ENCODE data around the gene CYP2W1. TPM values are rescaled to one million over a fixed set of nuclear protein-coding genes. Genes with fewer than 3 reads are reported as not detected.

The CYP2W1 gene
- total RNA-seq, 2 donors from 2014 or later = 3.1 to 4.0 TPM

GRCh38 chr7:1027242-1028043 is 44.5 kb downstream of the CYP2W1 start:
- Histone ChIP-seq H3K4me3 (peak overlapping the region; percentile 81 to 86), H3K27ac (peak overlapping the region; percentile 87 to 92), H3K36me3 (no peaks in the 10 kb centered on the region), H3K9me3 (no peaks in the 10 kb centered on the region), H3K27me3 (replicated peaks; ENCODE audit: insufficient read depth) (no peaks in the 10 kb centered on the region), H3K4me1 (replicated peaks) (peaks cover 7% of the 10 kb centered on the region)
- DNase-seq (ENCODE audit: low spot score) = no peak
- intact Hi-C loops (cut with DNase I) = loop anchor here (2.0 kb wide), 1 partner anchor 17 kb away; the partner anchor contains the start of gene GPR146
- WGBS = 19% methylated on average over 53 of the region's 69 CpGs
- TF ChIP-seq, protein P1, sequence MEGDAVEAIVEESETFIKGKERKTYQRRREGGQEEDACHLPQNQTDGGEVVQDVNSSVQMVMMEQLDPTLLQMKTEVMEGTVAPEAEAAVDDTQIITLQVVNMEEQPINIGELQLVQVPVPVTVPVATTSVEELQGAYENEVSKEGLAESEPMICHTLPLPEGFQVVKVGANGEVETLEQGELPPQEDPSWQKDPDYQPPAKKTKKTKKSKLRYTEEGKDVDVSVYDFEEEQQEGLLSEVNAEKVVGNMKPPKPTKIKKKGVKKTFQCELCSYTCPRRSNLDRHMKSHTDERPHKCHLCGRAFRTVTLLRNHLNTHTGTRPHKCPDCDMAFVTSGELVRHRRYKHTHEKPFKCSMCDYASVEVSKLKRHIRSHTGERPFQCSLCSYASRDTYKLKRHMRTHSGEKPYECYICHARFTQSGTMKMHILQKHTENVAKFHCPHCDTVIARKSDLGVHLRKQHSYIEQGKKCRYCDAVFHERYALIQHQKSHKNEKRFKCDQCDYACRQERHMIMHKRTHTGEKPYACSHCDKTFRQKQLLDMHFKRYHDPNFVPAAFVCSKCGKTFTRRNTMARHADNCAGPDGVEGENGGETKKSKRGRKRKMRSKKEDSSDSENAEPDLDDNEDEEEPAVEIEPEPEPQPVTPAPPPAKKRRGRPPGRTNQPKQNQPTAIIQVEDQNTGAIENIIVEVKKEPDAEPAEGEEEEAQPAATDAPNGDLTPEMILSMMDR (IDR thresholded peaks at IDR 0.05) = no peak
- TF ChIP-seq POLR2AphosphoS5 (IDR thresholded peaks at IDR 0.05) = no peak
- TF ChIP-seq POLR2A (IDR thresholded peaks at IDR 0.05) = no peak

- under 1% methylated on average over 62 of the region's 77 CpGs for WGBS
- Histone ChIP-seq H3K36me3 (no peaks in the 10 kb centered on the region), H3K4me3 (peak overlapping the region; percentile 81 to 86), H3K27me3 (replicated peaks; ENCODE audit: insufficient read depth) (no peaks in the 10 kb centered on the region), H3K4me1 (replicated peaks) (peaks cover 7% of the 10 kb centered on the region), H3K9me3 (no peaks in the 10 kb centered on the region), H3K27ac (peak overlapping the region; percentile 87 to 92)
- DNase-seq (ENCODE audit: low spot score) = peak; percentile 84
- TF ChIP-seq, protein P1 (IDR thresholded peaks at IDR 0.05) = no peak
- TF ChIP-seq POLR2A (IDR thresholded peaks at IDR 0.05) (peak; percentile 86), POLR2AphosphoS5 (IDR thresholded peaks at IDR 0.05) (peak; percentile 73)
- intact Hi-C loops (cut with DNase I) = loop anchor here (2.0 kb wide), 1 partner anchor 17 kb away; the partner anchor contains the start of gene GPR146
These were observed 45.2 kb downstream of the CYP2W1 start for GRCh38 chr7:1028044-1028770.

- peak; percentile 84 for DNase-seq (ENCODE audit: low spot score)
- peak overlapping the region; percentile 81 to 86 for H3K4me3 ChIP-seq
- H3K27me3 ChIP-seq (replicated peaks; ENCODE audit: insufficient read depth) = no peaks in the 10 kb centered on the region
- peaks cover 7% of the 10 kb centered on the region for H3K4me1 ChIP-seq (replicated peaks)
- H3K27ac ChIP-seq = peak overlapping the region; percentile 87 to 92
- intact Hi-C loops (cut with DNase I) = loop anchor here (2.0 kb wide), 1 partner anchor 16 kb away; the partner anchor contains the start of gene GPR146
- H3K36me3 ChIP-seq = no peaks in the 10 kb centered on the region
- H3K9me3 ChIP-seq = no peaks in the 10 kb centered on the region
- 51% methylated on average over 18 of the region's 18 CpGs for WGBS
- peak; percentile 85 for TF ChIP-seq POLR2AphosphoS5 (IDR thresholded peaks at IDR 0.05)
- peak; percentile 51 for TF ChIP-seq POLR2A (IDR thresholded peaks at IDR 0.05)
- TF ChIP-seq, protein P1 (IDR thresholded peaks at IDR 0.05) = peak in 2 of 4 experiments; percentile 12
These were observed 46.0 kb downstream of the CYP2W1 start for GRCh38 chr7:1028775-1029636.

- H3K27ac ChIP-seq = peak overlapping the region in 1 of 2 donors; percentile 92
- peaks cover 7% of the 10 kb centered on the region for H3K4me1 ChIP-seq (replicated peaks)
- TF ChIP-seq, protein P1 (IDR thresholded peaks at IDR 0.05) = no peak
- TF ChIP-seq POLR2AphosphoS5 (IDR thresholded peaks at IDR 0.05) = no peak
- no peak for TF ChIP-seq POLR2A (IDR thresholded peaks at IDR 0.05)
These were observed 46.9 kb downstream of the CYP2W1 start for GRCh38 chr7:1029637-1030443.

More at GRCh38 chr7:1029637-1030443, 46.9 kb downstream of the CYP2W1 start:
- no peak for DNase-seq (ENCODE audit: low spot score)
- intact Hi-C loops (cut with DNase I) = loop anchor here (2.0 kb wide), 1 partner anchor 15 kb away; the partner anchor contains the start of gene GPR146
- H3K4me3 ChIP-seq = no peak overlapping the region
- WGBS = 88% methylated on average over 33 of the region's 33 CpGs
- no peaks in the 10 kb centered on the region for H3K27me3 ChIP-seq (replicated peaks; ENCODE audit: insufficient read depth)
- no peaks in the 10 kb centered on the region for H3K36me3 ChIP-seq
- H3K9me3 ChIP-seq = no peaks in the 10 kb centered on the region

Measured in prostate gland (tissue), 2 donors.